ENCODE data around the gene CPAMD8. TPM values are rescaled to one million over a fixed set of nuclear protein-coding genes. Genes with fewer than 3 reads are reported as not detected.
"Not testable (repeated sequence)": the region's sequence is repeated elsewhere in the genome, so short reads cannot be mapped to it uniquely, and the experiment has no call there.

CPAMD8 gene
- total and polyA plus RNA-seq, 12 donors, result 3.1 to 33.7 (median 9.2) TPM

DNA sequence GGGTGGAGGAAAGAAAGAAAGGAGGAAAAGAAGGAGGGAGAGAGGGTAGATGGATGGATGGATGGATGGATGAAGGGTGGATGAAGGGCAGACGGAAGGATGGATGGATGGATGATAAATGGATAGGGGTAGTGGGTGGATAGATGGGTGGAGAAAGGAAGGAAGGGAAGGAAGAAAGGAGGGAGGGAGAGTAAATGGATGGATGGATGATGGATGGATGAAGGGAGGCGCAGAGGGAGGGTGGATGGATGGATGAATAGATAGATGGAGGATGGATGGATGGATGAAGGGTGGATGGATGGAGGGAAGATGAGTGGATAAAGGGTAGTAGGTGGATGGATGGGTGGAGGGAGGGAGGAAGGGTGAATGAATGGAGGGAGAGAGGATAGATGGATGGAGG, 41.2 kb downstream of the CPAMD8 start:
- H3K4me3 ChIP-seq, result no peak overlapping the region
- no peaks in the 10 kb centered on the region for H3K27me3 ChIP-seq
- no peak for TF ChIP-seq CTCF (IDR thresholded peaks at IDR 0.05)
- TF ChIP-seq POLR2A (IDR thresholded peaks at IDR 0.05), result no peak
- H3K9me3 ChIP-seq (replicated peaks in 1 of 3), result no peaks in the 10 kb centered on the region
- intact Hi-C loops (cut with DNase I), result no loop called here
- 78 to 87% (median 86%) methylated on average over 2 of the region's 2 CpGs for WGBS, 4 donors
- no peaks in the 10 kb centered on the region for H3K4me1 ChIP-seq (replicated peaks in 1 of 2)
- DNase-seq, result no peak
- H3K27ac ChIP-seq, result peak overlapping the region in 1 of 5 donors; percentile 35
- H3K36me3 ChIP-seq (replicated peaks in 1 of 2), result no peaks in the 10 kb centered on the region

DNA sequence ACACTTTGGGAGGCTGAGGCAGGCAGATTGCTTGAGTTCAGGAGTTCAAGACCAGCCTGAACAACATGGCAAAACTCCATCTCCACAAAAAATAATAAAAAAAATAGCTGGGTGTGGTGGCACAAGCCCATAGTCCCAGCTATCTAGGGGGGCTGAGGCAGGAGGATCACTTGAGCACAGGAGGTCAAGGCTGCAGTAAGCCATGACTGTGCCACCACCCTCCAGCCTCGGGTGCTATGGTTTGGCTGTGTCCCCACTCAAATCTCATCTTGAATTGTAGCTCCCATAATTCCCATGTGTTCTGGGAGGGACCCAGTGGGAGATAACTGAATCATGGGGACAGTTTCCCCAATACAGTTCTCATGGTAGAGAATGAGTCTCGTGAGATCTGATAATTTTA, 44.0 kb downstream of the CPAMD8 start:
- DNase-seq; H3K27me3 ChIP-seq; intact Hi-C loops (cut with DNase I); H3K36me3 ChIP-seq (replicated peaks in 1 of 2); H3K9me3 ChIP-seq (replicated peaks in 1 of 3); H3K4me3 ChIP-seq; H3K27ac ChIP-seq; H3K4me1 ChIP-seq (replicated peaks in 1 of 2): not testable (repeated sequence)
- WGBS, 4 donors, result 74 to 82% (median 75%) methylated on average over 2 of the region's 2 CpGs

- Histone ChIP-seq H3K36me3 (replicated peaks in 1 of 2) (no peaks in the 10 kb centered on the region), H3K27ac (no peak overlapping the region), H3K4me3 (no peak overlapping the region), H3K9me3 (replicated peaks in 1 of 3) (no peaks in the 10 kb centered on the region), H3K27me3 (no peaks in the 10 kb centered on the region), H3K4me1 (replicated peaks in 1 of 2) (no peaks in the 10 kb centered on the region)
- TF ChIP-seq CTCF (IDR thresholded peaks at IDR 0.05) (no peak), POLR2A (IDR thresholded peaks at IDR 0.05) (no peak)
- intact Hi-C loops (cut with DNase I), result no loop called here
- no peak for DNase-seq
- 56 to 100% (median 89%) methylated on average over 1 of the region's 1 CpG for WGBS, 4 donors
Measured at GRCh38 chr19:16978839-16979802, 47.5 kb downstream of the CPAMD8 start.

GRCh38 chr19:16978156-16978555, 48.5 kb downstream of the CPAMD8 start:
- no peak for DNase-seq
- WGBS, 4 donors, result 65 to 89% (median 76%) methylated on average over 2 of the region's 2 CpGs
- TF ChIP-seq CTCF (IDR thresholded peaks at IDR 0.05) (no peak), POLR2A (IDR thresholded peaks at IDR 0.05) (no peak)
- no peaks in the 10 kb centered on the region for H3K27me3 ChIP-seq
- no peak overlapping the region for H3K27ac ChIP-seq
- intact Hi-C loops (cut with DNase I), result no loop called here
- no peaks in the 10 kb centered on the region for H3K36me3 ChIP-seq (replicated peaks in 1 of 2)
- no peaks in the 10 kb centered on the region for H3K9me3 ChIP-seq (replicated peaks in 1 of 3)
- H3K4me1 ChIP-seq (replicated peaks in 1 of 2), result no peaks in the 10 kb centered on the region
- no peak overlapping the region for H3K4me3 ChIP-seq

DNA sequence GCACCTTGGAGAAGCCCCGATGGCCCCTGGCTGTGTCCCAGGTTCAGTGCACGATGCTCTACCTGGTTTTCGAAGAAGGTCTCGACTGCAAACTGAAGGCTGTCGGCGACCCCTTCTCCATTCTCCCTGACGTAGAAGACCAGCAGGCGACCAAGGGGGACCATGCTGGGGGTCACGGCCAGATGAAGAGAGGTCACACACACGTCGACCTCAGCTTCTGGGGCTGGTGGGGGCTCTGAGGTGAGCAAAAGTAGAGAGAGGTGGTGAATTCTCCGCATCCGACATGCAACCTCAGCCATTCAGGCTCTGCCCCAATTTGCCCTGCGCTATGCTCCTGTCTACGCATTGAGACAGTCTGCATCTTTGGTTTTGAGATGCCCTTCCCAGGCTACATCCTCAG, 49.3 kb downstream of the CPAMD8 start:
- Histone ChIP-seq H3K27me3 (no peaks in the 10 kb centered on the region), H3K36me3 (replicated peaks in 1 of 2) (no peaks in the 10 kb centered on the region), H3K4me1 (replicated peaks in 1 of 2) (no peaks in the 10 kb centered on the region), H3K4me3 (no peak overlapping the region), H3K9me3 (replicated peaks in 1 of 3) (no peaks in the 10 kb centered on the region), H3K27ac (no peak overlapping the region)
- DNase-seq, result no peak
- no peak for TF ChIP-seq CTCF (IDR thresholded peaks at IDR 0.05)
- TF ChIP-seq POLR2A (IDR thresholded peaks at IDR 0.05), result no peak
- 71 to 88% (median 82%) methylated on average over 12 to 15 of the region's 15 CpGs for WGBS, 4 donors
- intact Hi-C loops (cut with DNase I), result no loop called here

Measured in adrenal gland (tissue), 12 donors.